ENCODE measurements around the gene MEI4.

GRCh38 chr6:77812304-77812703 is 159.5 kb downstream of the MEI4 start:
- no peak for TF ChIP-seq CTCF (IDR thresholded peaks at IDR 0.05)
- no peak for TF ChIP-seq POLR2A (IDR thresholded peaks at IDR 0.05)
